IMR-90 (cell line): ENCODE data around the gene ZMYND11. TPM values are rescaled to one million over a fixed set of nuclear protein-coding genes. Genes with fewer than 3 reads are reported as not detected.

Experiments used
- ATAC-seq: fragments of 200-7000 bp; cut with Tn5 transposase; 2 replicates; pipeline ENCODE4 v1.9.1; 2020; ENCODE audit warnings: low read depth, mild to moderate bottlenecking, moderate library complexity
- Bru-seq: library from RNA; stranded (reverse); fragments of 400-500 nt; gene quantifications from one replicate; lab custom pipeline; 2021; lab: Mats Ljungman, UMichigan
- BruChase-seq, 2 experiments: library from RNA; stranded (reverse); fragments of 400-500 nt; gene quantifications; one replicate each; lab custom pipeline; 2021; lab: Mats Ljungman, UMichigan
- BruUV-seq: library from RNA; stranded (reverse); fragments of 400-500 nt; replicated peaks from 2 replicates; lab custom pipeline; 2021; lab: Mats Ljungman, UMichigan
- CTCF ChIA-PET: fragments of 300-600 bp; formaldehyde crosslinking; extraction: SDS; loops from one replicate; lab custom pipeline; 2021; ENCODE audit warnings: antibody characterized with exemption; lab: Yijun Ruan, JAX
- POLR2A ChIA-PET: fragments of 300-600 bp; sonication (Branson Sonifier 250); formaldehyde crosslinking; loops from one replicate; lab custom pipeline; 2022; ENCODE audit warnings: antibody characterized with exemption; ENCODE audit not compliant: unreplicated experiment; lab: Charles Lee
- DNase-seq: peaks from one replicate; pipeline ENCODE4 v3.0.0; 2013
- H2AFZ ChIP-seq: replicated peaks from 2 replicates; pipeline ENCODE3; 2013; ENCODE audit warnings: low read length, mild to moderate bottlenecking; ENCODE audit not compliant: poor library complexity
- H2AK5ac ChIP-seq: 2 replicates; pipeline ENCODE4 v1.6.1; 2013; ENCODE audit warnings: low read depth, low read length, inconsistent platforms
- H2AK9ac ChIP-seq: replicated peaks from 2 replicates; pipeline ENCODE3; 2013; ENCODE audit warnings: mild to moderate bottlenecking, low read depth, low read length, moderate library complexity; ENCODE audit not compliant: poor library complexity
- H2BK120ac ChIP-seq: 2 replicates; pipeline ENCODE4 v1.6.1; 2013; ENCODE audit warnings: low read depth, low read length, inconsistent platforms
- H2BK15ac ChIP-seq: 3 replicates; pipeline ENCODE4 v1.6.1; 2013; ENCODE audit warnings: low read depth, low read length, inconsistent platforms
- H2BK20ac ChIP-seq: 2 replicates; pipeline ENCODE4 v1.6.1; 2013; ENCODE audit warnings: low read depth, mild to moderate bottlenecking, inconsistent platforms, low read length, moderate library complexity
- H2BK5ac ChIP-seq: 2 replicates; pipeline ENCODE4 v1.6.1; 2013; ENCODE audit warnings: mild to moderate bottlenecking, low read depth, low read length, inconsistent platforms; ENCODE audit not compliant: poor library complexity, severe bottlenecking
- H3K14ac ChIP-seq: replicated peaks from 2 replicates; pipeline ENCODE4 v1.6.1; 2013; ENCODE audit warnings: low read depth, low read length, inconsistent platforms
- H3K18ac ChIP-seq: 2 replicates; pipeline ENCODE4 v1.6.1; 2013; ENCODE audit warnings: low read depth, low read length, control low read depth
- H3K23ac ChIP-seq: 2 replicates; pipeline ENCODE4 v1.6.1; 2013; ENCODE audit warnings: low read depth, low read length, inconsistent platforms
- H3K27ac ChIP-seq: 2 replicates; pipeline ENCODE4 v1.5.1; 2013; ENCODE audit warnings: mild to moderate bottlenecking, control low read depth, low read length; ENCODE audit not compliant: insufficient read depth
- H3K27me3 ChIP-seq: 2 replicates; pipeline ENCODE4 v1.6.1; 2013; ENCODE audit warnings: low read length; ENCODE audit not compliant: control insufficient read depth, insufficient read depth
- H3K36me3 ChIP-seq: 2 replicates; pipeline ENCODE4 v1.6.1; 2013; ENCODE audit warnings: low read length, mixed read lengths; ENCODE audit not compliant: control insufficient read depth, insufficient read depth
- H3K4ac ChIP-seq: 2 replicates; pipeline ENCODE4 v1.6.1; 2013; ENCODE audit warnings: low read depth, low read length, inconsistent platforms
- H3K4me1 ChIP-seq: 2 replicates; pipeline ENCODE4 v1.6.1; 2013; ENCODE audit warnings: low read length, mixed read lengths; ENCODE audit not compliant: control insufficient read depth, insufficient read depth
- H3K4me2 ChIP-seq: 2 replicates; pipeline ENCODE4 v1.6.1; 2013; ENCODE audit warnings: low read depth, mild to moderate bottlenecking, control low read depth, low read length, moderate library complexity
- H3K4me3 ChIP-seq: 2 replicates; pipeline ENCODE4 v1.5.1; 2013; ENCODE audit warnings: low read depth, mild to moderate bottlenecking, control low read depth, low read length, moderate library complexity; ENCODE audit not compliant: insufficient read depth
- H3K56ac ChIP-seq: 2 replicates; pipeline ENCODE4 v1.6.1; 2013; ENCODE audit warnings: low read length, inconsistent platforms; ENCODE audit not compliant: insufficient read depth; ENCODE audit errors: extremely low read depth
- H3K79me1 ChIP-seq, 2 experiments: 2 replicates each; pipeline ENCODE4 v1.6.1; 2013; ENCODE audit warnings: low read length in 2 of 2, inconsistent platforms in 1 of 2, low read depth in 1 of 2
- H3K9ac ChIP-seq: 2 replicates; pipeline ENCODE4 v1.6.1; 2013; ENCODE audit warnings: low read depth, low read length, control low read depth
- H3K9me1 ChIP-seq: 2 replicates; pipeline ENCODE4 v1.6.1; 2013; ENCODE audit warnings: low read length, inconsistent platforms; ENCODE audit not compliant: insufficient read depth
- H3K9me3 ChIP-seq: 2 replicates; pipeline ENCODE4 v1.6.1; 2013; ENCODE audit warnings: low read length; ENCODE audit not compliant: control insufficient read depth, insufficient read depth
- H4K20me1 ChIP-seq: 2 replicates; pipeline ENCODE4 v1.6.1; 2013; ENCODE audit warnings: low read length, inconsistent platforms; ENCODE audit not compliant: insufficient read depth
- H4K5ac ChIP-seq: 2 replicates; pipeline ENCODE4 v1.6.1; 2013; ENCODE audit warnings: mild to moderate bottlenecking, low read depth, low read length, control low read depth
- H4K8ac ChIP-seq, 2 experiments: 2 replicates each; pipeline ENCODE4 v1.6.1; 2013; ENCODE audit warnings: low read depth in 2 of 2, low read length in 2 of 2, control low read depth in 1 of 2, inconsistent platforms in 1 of 2
- H4K91ac ChIP-seq: 2 replicates; pipeline ENCODE4 v1.6.1; 2013; ENCODE audit warnings: low read depth, low read length, inconsistent platforms; ENCODE audit not compliant: insufficient read depth
- CEBPB ChIP-seq: IDR thresholded peaks from 2 replicates; pipeline ENCODE4 v1.6.1; 2012; ENCODE audit warnings: low read depth, low read length, improper control_type of control experiment
- CHD1 ChIP-seq: IDR thresholded peaks from 2 replicates; pipeline ENCODE4 v1.6.1; 2012; ENCODE audit warnings: low read depth, low read length, improper control_type of control experiment
- MAFK ChIP-seq: IDR thresholded peaks from 2 replicates; pipeline ENCODE4 v1.6.1; 2012; ENCODE audit warnings: low read depth, low read length, improper control_type of control experiment
- MAZ ChIP-seq: IDR thresholded peaks from 2 replicates; pipeline ENCODE4 v1.6.1; 2012; ENCODE audit warnings: low read depth, mild to moderate bottlenecking, low read length, improper control_type of control experiment, moderate library complexity, borderline replicate concordance
- NFE2L2 ChIP-seq: fragments of 150-350 bp; IDR thresholded peaks from 2 replicates; pipeline ENCODE4 v1.6.1; 2016; ENCODE audit warnings: low read depth, mild to moderate bottlenecking, low read length
- WGBS, 2 experiments: methylation state at CpG; one replicate each; pipeline versions ENCODE4 v1.1.5 to v1.1.7; 2013; ENCODE audit warnings: missing lambda C conversion rate in 2 of 2; ENCODE audit not compliant: insufficient read length in 1 of 2; ENCODE audit errors: extremely low coverage in 2 of 2; 5-methylcytosine and 5-hydroxymethylcytosine counted together
- dilution Hi-C: fragments of 300-500 bp; cut with HindIII; formaldehyde crosslinking; loops from one replicate; pipeline ENCODE4 v1.14.3; 2018; ENCODE audit warnings: low sequenced_read_pairs; ENCODE audit not compliant: unreplicated experiment
- in situ Hi-C: fragments of 300-500 bp; cut with MboI; formaldehyde crosslinking; loops from 3 replicates; pipeline ENCODE4 v1.14.3; 2019; ENCODE audit warnings: low sequenced_read_pairs, inconsistent platforms, mixed read lengths
- intact Hi-C: fragments of 100-400 bp; cut with micrococcal nuclease; formaldehyde crosslinking; loops from 2 replicates; pipeline ENCODE4 v1.10.0; 2022
- long read RNA-seq: library from polyadenylated mRNA; unstranded; transcript quantifications from one replicate; pipeline ENCODE4 v2.0.0, GENCODE V29; 2021; ENCODE audit not compliant: unreplicated experiment
- polyA plus RNA-seq, 3 experiments: library from polyadenylated mRNA; depleted of rRNA; stranded (reverse); fragments of >200 nt; gene quantifications; 2 replicates each; pipeline ENCODE4 v1.2.3, GENCODE V29; 2012; ENCODE audit warnings: low replicate concordance in 1 of 3
- total RNA-seq: library from RNA; depleted of rRNA; stranded (reverse); fragments of >200 nt; gene quantifications from 2 replicates; pipeline ENCODE4 v1.2.3, GENCODE V29; 2012; rRNA removed
- TF ChIP-seq, protein P1 (sequence below): fragments of 150-350 bp; IDR thresholded peaks from 2 replicates; pipeline ENCODE4 v1.6.1; 2016; ENCODE audit warnings: low read depth, mild to moderate bottlenecking, low read length, moderate library complexity, borderline replicate concordance

Gene ZMYND11
- 72.2 and 80.3 TPM in 2 replicates for total RNA-seq
- polyA plus RNA-seq (2012; rRNA removed) = 32.5 and 39.5 TPM in 2 replicates
- 5.0 and 5.7 TPM in 2 replicates for polyA plus RNA-seq (2012; cell fraction: cytosol; rRNA removed)
- polyA plus RNA-seq (2012; cell fraction: nucleus; rRNA removed; ENCODE audit: low replicate concordance) = 7.9 and 61.8 TPM in 2 replicates
- Bru-seq, nascent RNA = percentile 83 among the genes with signal in this experiment
- BruChase-seq, experiment 1, labeled RNA remaining after a 6-hour chase = percentile 81 among the genes with signal in this experiment
- percentile 89 among the genes with signal in this experiment for BruChase-seq, experiment 2, labeled RNA remaining after a 2-hour chase
- long read RNA-seq, full-length matches to known transcripts = 23 of 120 reads
- long read RNA-seq, partial matches to known transcripts = 22 of 120 reads
- long read RNA-seq, other reads (novel, unspliced or antisense) = 75 of 120 reads

DNA sequence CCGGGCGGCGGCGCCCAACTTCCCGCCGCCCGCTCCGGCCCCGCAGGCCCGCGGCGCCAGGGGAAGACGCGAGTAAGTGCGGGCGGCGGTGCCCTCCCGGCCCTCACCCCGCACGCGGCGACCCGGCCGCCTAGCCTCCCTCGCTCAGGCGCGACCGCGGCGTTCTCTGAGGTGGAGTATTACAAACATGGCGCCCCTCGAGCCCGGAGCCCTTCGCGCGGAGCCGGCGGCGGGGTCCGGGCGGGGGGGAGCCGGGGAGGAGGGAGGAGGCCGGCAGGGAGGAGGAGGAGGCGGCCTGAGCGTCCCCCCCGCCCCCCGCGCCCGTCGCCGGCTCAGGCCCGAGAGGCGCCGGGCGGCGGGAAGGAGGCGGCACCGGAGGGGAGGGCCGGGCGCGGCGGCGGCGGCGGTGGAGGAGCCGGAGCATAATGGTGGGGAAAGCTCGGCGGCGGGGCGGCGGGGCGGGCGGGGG, at the start of gene ZMYND11:
TSS of gene ZMYND11 (plus strand) at position 324 of the 469 bp plus-strand sequence. CDS start 44,558 bp downstream, outside the sequence.
- Histone ChIP-seq H4K20me1 (peaks cover 41% of the 10 kb centered on the region), H2BK120ac (peak within 1 kb of the TSS; percentile 80), H2BK5ac (peak within 1 kb of the TSS; percentile 99), H3K56ac (peak within 1 kb of the TSS; percentile 93), H3K36me3 (no peaks in the 10 kb centered on the region), H3K9me1 (peaks cover 7% of the 10 kb centered on the region), H2AK9ac (peak within 1 kb of the TSS; percentile 92), H4K8ac (peak within 1 kb of the TSS; percentile 76 to 96), H2BK20ac (peak within 1 kb of the TSS; percentile 32), H3K23ac (peak within 1 kb of the TSS; percentile 99), H2BK15ac (peak within 1 kb of the TSS; percentile 72), H4K5ac (peak within 1 kb of the TSS; percentile 67), H3K18ac (peak within 1 kb of the TSS; percentile 72), H3K4me3 (peak within 1 kb of the TSS; percentile 72), H4K91ac (peak within 1 kb of the TSS; percentile 74), H3K14ac (peak within 1 kb of the TSS; percentile 92), H3K4ac (peak within 1 kb of the TSS; percentile 90), H3K4me1 (peaks cover 14% of the 10 kb centered on the region), H2AK5ac (peak within 1 kb of the TSS; percentile 83), H3K27ac (peak within 1 kb of the TSS; percentile 96), H3K9ac (peak within 1 kb of the TSS; percentile 98), H3K4me2 (peak within 1 kb of the TSS; percentile 97), H3K9me3 (no peaks in the 10 kb centered on the region), H2AFZ (peak within 1 kb of the TSS; percentile 94), H3K27me3 (no peaks in the 10 kb centered on the region), H3K79me1 (peaks cover 18 to 53% of the 10 kb centered on the region in 2 experiments)
- CTCF ChIA-PET = no interaction called here
- WGBS, 2 experiments = 0% methylated on average over 7 of the region's 73 CpGs; no CpG with 5 or more reads in 1 of the 2 experiments
- no TSS peak for BruUV-seq
- POLR2A ChIA-PET = interaction anchor here (0.6 kb wide), 1 partner anchor 20 kb away, joined by 6 read pairs; no protein-coding TSS in a partner anchor
- dilution Hi-C loops (no loop called here), intact Hi-C loops (no loop called here), in situ Hi-C loops (no loop called here)
- ATAC-seq (peak; percentile 75), DNase-seq (peak; percentile 42)
- TF ChIP-seq CEBPB = no peak
- no peak for TF ChIP-seq MAFK
- TF ChIP-seq CHD1 = no peak
- TF ChIP-seq MAZ = peak; percentile 51; the same call in 1 of the 2 replicates
- TF ChIP-seq, protein P1, sequence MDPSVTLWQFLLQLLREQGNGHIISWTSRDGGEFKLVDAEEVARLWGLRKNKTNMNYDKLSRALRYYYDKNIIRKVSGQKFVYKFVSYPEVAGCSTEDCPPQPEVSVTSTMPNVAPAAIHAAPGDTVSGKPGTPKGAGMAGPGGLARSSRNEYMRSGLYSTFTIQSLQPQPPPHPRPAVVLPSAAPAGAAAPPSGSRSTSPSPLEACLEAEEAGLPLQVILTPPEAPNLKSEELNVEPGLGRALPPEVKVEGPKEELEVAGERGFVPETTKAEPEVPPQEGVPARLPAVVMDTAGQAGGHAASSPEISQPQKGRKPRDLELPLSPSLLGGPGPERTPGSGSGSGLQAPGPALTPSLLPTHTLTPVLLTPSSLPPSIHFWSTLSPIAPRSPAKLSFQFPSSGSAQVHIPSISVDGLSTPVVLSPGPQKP = no peak
- TF ChIP-seq NFE2L2 = no peak
